ENCODE results near the gene TTI1.
"Not testable (repeated sequence)": the region's sequence is repeated elsewhere in the genome, so short reads cannot be mapped to it uniquely, and the experiment has no call there.

Gene TTI1

DNA sequence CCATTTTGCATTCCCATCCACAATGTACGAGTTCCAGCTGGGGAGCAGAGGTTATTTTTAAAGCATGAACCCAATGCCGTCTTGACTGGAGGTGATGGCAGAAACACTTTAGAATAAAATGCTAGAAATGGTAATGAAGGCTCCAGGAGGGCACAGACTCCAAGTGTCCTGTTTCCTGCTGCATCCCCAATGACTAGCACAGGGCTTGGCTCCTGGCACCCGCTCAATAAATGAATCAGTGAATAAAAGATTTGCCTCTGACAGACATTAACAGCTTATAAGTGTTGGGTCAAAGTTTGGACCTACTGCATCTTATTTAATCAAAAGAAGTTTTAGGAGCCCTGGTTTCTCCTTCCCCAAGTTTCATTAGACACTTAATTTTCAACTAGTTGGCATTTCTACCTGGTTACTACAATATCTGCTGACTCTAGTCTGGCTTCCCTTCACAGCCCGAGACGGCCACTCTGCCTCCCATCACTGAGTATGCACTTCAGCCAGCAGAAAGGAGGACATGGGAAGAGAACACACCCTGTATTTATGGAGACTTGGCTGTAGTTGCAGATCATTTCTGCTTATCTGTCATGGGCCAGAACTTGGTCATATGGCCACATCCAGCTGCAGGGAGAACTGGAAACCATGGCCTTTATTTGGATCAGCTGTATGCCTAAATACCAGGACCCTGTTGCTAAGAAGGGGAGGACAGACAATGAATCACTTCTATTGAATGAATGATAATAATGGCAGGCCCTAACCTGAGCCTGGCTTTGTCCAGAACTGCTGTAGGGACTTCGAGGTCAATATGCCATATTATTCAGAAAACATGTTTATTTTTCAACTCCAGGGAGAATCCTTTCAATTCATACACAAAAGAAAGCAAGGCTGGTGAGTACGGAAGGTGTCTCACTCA lies 63.1 kb downstream of the TTI1 start:
- POLR2A ChIA-PET = no interaction called here
- TF ChIP-seq, protein P1, sequence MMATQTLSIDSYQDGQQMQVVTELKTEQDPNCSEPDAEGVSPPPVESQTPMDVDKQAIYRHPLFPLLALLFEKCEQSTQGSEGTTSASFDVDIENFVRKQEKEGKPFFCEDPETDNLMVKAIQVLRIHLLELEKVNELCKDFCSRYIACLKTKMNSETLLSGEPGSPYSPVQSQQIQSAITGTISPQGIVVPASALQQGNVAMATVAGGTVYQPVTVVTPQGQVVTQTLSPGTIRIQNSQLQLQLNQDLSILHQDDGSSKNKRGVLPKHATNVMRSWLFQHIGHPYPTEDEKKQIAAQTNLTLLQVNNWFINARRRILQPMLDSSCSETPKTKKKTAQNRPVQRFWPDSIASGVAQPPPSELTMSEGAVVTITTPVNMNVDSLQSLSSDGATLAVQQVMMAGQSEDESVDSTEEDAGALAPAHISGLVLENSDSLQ (IDR thresholded peaks at IDR 0.05) = no peak
- TF ChIP-seq ELF4 (IDR thresholded peaks at IDR 0.05) = no peak
- TF ChIP-seq ARNT (IDR thresholded peaks at IDR 0.05) = no peak
- TF ChIP-seq BHLHE40 (IDR thresholded peaks at IDR 0.05; ENCODE audit: borderline replicate concordance) = no peak
- TF ChIP-seq HDGF (IDR thresholded peaks at IDR 0.05; ENCODE audit: borderline replicate concordance) = no peak
- TF ChIP-seq NFRKB (IDR thresholded peaks at IDR 0.05) = no peak
- TF ChIP-seq CTBP1 (IDR thresholded peaks at IDR 0.05; ENCODE audit: borderline replicate concordance) = no peak
- no peak for TF ChIP-seq L3MBTL2 (conservative IDR thresholded peaks at IDR 0.05)
- TF ChIP-seq TARDBP (IDR thresholded peaks at IDR 0.05) = no peak
- TF ChIP-seq FOXM1 (IDR thresholded peaks at IDR 0.05; ENCODE audit: borderline replicate concordance) = no peak
- TF ChIP-seq SP1 (IDR thresholded peaks at IDR 0.05) = no peak
- TF ChIP-seq FOXA1 (IDR thresholded peaks at IDR 0.05) = no peak
- no peak for TF ChIP-seq ZNF384 (IDR thresholded peaks at IDR 0.05)
- no peak for TF ChIP-seq SUZ12 (IDR thresholded peaks at IDR 0.05)
- no peak for TF ChIP-seq LEF1 (IDR thresholded peaks at IDR 0.05; ENCODE audit: borderline replicate concordance)
- TF ChIP-seq FOXK2 (IDR thresholded peaks at IDR 0.05) = no peak
- CTCF ChIA-PET = no interaction called here
- no peak for DNase-seq (ENCODE audit: extremely low spot score)

DNA sequence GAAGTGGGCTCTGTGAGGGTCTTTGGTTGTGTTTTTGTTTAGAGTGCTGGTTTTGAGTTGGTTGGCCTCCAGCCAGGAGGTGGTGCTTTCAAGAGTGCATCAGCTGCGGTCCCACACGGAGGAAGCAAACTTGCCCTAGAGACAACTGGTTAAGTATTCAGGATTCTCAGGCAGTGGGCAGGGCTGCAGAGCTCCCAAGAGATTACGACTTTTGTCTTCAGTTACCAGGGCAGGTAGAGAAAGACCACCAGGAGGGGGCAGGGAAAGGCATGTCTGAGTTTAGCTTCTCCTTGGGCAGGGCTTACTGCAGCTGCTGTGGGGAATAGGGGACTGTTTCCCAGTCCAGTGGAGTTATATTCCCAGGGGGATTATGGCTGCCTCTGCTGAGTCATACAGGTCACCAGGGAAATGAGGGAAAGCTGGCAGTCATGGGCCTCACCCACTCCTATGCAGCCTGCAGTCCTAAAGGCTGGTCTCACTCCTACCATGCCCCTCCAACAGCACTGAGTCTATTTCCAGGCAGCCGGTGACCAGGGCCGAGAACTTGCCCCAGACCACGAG lies 64.3 kb downstream of the TTI1 start:
- TF ChIP-seq SUZ12 (IDR thresholded peaks at IDR 0.05) (no peak), FOXA1 (IDR thresholded peaks at IDR 0.05) (no peak)
- DNase-seq (ENCODE audit: extremely low spot score) = no peak

GRCh38 chr20:37963483-37963882 lies 69.8 kb downstream of the TTI1 start:
- DNase-seq (ENCODE audit: extremely low spot score); POLR2A ChIA-PET; CTCF ChIA-PET: not testable (repeated sequence)

More for the DNA sequence above, 64.3 kb downstream of the TTI1 start:
- POLR2A ChIA-PET = no interaction called here
- CTCF ChIA-PET = no interaction called here

- no peak for DNase-seq (ENCODE audit: extremely low spot score)
- ChIA-PET CTCF (no interaction called here), POLR2A (no interaction called here)
- no peak for TF ChIP-seq SUZ12 (IDR thresholded peaks at IDR 0.05)
- TF ChIP-seq, protein P1 (IDR thresholded peaks at IDR 0.05) = no peak
- TF ChIP-seq NFRKB (IDR thresholded peaks at IDR 0.05) = no peak
- no peak for TF ChIP-seq FOXM1 (IDR thresholded peaks at IDR 0.05; ENCODE audit: borderline replicate concordance)
- TF ChIP-seq FOXA1 (IDR thresholded peaks at IDR 0.05) = no peak
- no peak for TF ChIP-seq FOXK2 (IDR thresholded peaks at IDR 0.05)
- TF ChIP-seq CTBP1 (IDR thresholded peaks at IDR 0.05; ENCODE audit: borderline replicate concordance) = no peak
- TF ChIP-seq SP1 (IDR thresholded peaks at IDR 0.05) = no peak
- TF ChIP-seq ELF4 (IDR thresholded peaks at IDR 0.05) = no peak
- no peak for TF ChIP-seq LEF1 (IDR thresholded peaks at IDR 0.05; ENCODE audit: borderline replicate concordance)
- TF ChIP-seq TARDBP (IDR thresholded peaks at IDR 0.05) = no peak
- no peak for TF ChIP-seq BHLHE40 (IDR thresholded peaks at IDR 0.05; ENCODE audit: borderline replicate concordance)
- no peak for TF ChIP-seq L3MBTL2 (conservative IDR thresholded peaks at IDR 0.05)
- no peak for TF ChIP-seq ZNF384 (IDR thresholded peaks at IDR 0.05)
- TF ChIP-seq ARNT (IDR thresholded peaks at IDR 0.05) = no peak
- no peak for TF ChIP-seq HDGF (IDR thresholded peaks at IDR 0.05; ENCODE audit: borderline replicate concordance)
Measured at GRCh38 chr20:37961066-37961465, 72.2 kb downstream of the TTI1 start.

DNA sequence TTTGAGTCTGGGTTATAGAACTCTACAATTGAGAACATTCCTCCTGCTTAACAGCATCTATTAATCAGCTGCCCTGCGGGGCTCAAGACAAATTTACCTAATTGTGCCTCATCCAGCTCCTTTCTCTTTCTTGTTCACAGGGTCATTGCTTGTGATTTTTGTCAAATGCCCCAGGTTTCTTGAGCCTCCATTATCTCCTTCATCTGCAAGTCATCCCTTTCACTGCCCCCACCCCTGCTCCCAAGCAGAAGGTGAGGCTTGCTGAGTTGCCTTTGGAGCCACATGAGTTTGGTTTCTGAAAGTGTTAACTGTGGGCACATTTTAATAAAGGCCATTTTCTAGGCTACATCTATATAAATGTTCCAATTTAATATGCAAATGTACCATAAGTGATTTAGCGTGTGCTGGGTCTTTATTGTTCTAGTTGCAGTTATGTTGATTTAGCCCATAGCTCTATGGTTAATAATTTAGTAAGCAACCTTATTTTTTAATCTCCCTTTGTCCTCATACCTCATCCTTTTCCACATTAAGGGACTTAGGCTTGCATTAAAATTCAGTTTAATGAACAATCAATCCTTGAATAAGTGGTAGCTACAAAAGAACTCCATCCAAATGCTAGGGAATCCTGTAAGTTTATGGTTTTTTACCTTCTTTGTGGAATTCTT lies 74.3 kb downstream of the TTI1 start:
- TF ChIP-seq ELF4 (IDR thresholded peaks at IDR 0.05) (no peak), FOXM1 (IDR thresholded peaks at IDR 0.05; ENCODE audit: borderline replicate concordance) (no peak), L3MBTL2 (conservative IDR thresholded peaks at IDR 0.05) (no peak), HDGF (IDR thresholded peaks at IDR 0.05; ENCODE audit: borderline replicate concordance) (no peak), SP1 (IDR thresholded peaks at IDR 0.05) (no peak), CTBP1 (IDR thresholded peaks at IDR 0.05; ENCODE audit: borderline replicate concordance) (no peak), LEF1 (IDR thresholded peaks at IDR 0.05; ENCODE audit: borderline replicate concordance) (no peak), TARDBP (IDR thresholded peaks at IDR 0.05) (no peak), ZNF384 (IDR thresholded peaks at IDR 0.05) (no peak)
- ChIA-PET CTCF (interaction anchor here (0.6 kb wide), 1 partner anchor 15 kb away, joined by 3 read pairs; no protein-coding TSS in a partner anchor), POLR2A (no interaction called here)
- no peak for DNase-seq (ENCODE audit: extremely low spot score)

GRCh38 chr20:37956107-37956585 lies 77.1 kb downstream of the TTI1 start:
- ChIA-PET CTCF (interaction anchor here (0.8 kb wide), 1 partner anchor 392 kb away, joined by 3 read pairs; no protein-coding TSS in a partner anchor), POLR2A (no interaction called here)
- TF ChIP-seq BHLHE40 (IDR thresholded peaks at IDR 0.05; ENCODE audit: borderline replicate concordance) (no peak), SUZ12 (IDR thresholded peaks at IDR 0.05) (no peak), FOXM1 (IDR thresholded peaks at IDR 0.05; ENCODE audit: borderline replicate concordance) (no peak), L3MBTL2 (conservative IDR thresholded peaks at IDR 0.05) (no peak), ELF4 (IDR thresholded peaks at IDR 0.05) (no peak), HDGF (IDR thresholded peaks at IDR 0.05; ENCODE audit: borderline replicate concordance) (no peak), TARDBP (IDR thresholded peaks at IDR 0.05) (no peak), ARNT (IDR thresholded peaks at IDR 0.05) (no peak), SP1 (IDR thresholded peaks at IDR 0.05) (no peak), ZNF384 (IDR thresholded peaks at IDR 0.05) (no peak), CTBP1 (IDR thresholded peaks at IDR 0.05; ENCODE audit: borderline replicate concordance) (no peak), FOXA1 (IDR thresholded peaks at IDR 0.05) (no peak), NFRKB (IDR thresholded peaks at IDR 0.05) (no peak), FOXK2 (IDR thresholded peaks at IDR 0.05) (no peak)
- TF ChIP-seq, protein P1 (IDR thresholded peaks at IDR 0.05) = no peak
- DNase-seq (ENCODE audit: extremely low spot score) = no peak

Measured in HEK293T (cell line).